Sigmoid colon (tissue), 7 donors: ENCODE results near the gene LARP1. TPM values are rescaled to one million over a fixed set of nuclear protein-coding genes. Genes with fewer than 3 reads are reported as not detected.

Source experiments
- DNase-seq: peaks from one replicate; pipeline ENCODE4 v3.0.0-alpha.2; 2019
- H3K27ac ChIP-seq, 4 donors: fragments of 200-600 bp; sonication (generic); one replicate each; pipeline ENCODE4 v1.5.1; 2016 to 2019; ENCODE audit warnings: mild to moderate bottlenecking in 1 of 4
- H3K27me3 ChIP-seq, 3 donors: fragments of 200-600 bp; sonication (generic); one replicate each; pipeline ENCODE4 v1.5.1; 2019; ENCODE audit warnings: mild to moderate bottlenecking in 1 of 3
- H3K36me3 ChIP-seq, 4 donors: fragments of 200-600 bp; sonication (generic); one replicate each; pipeline ENCODE4 v1.5.1; 2016 to 2019
- H3K4me1 ChIP-seq, 4 donors: fragments of 200-600 bp; sonication (generic); one replicate each; pipeline ENCODE4 v1.5.1; 2017 to 2019
- H3K4me3 ChIP-seq, 4 donors: fragments of 200-600 bp; sonication (generic); one replicate each; pipeline ENCODE4 v1.5.1; 2017 to 2019; ENCODE audit warnings: mild to moderate bottlenecking in 2 of 4, moderate library complexity in 1 of 4
- H3K9me3 ChIP-seq, 4 donors: fragments of 200-600 bp in 3 of 4; sonication (generic) in 3 of 4; one replicate each; pipeline versions ENCODE4 v1.5.1 to v1.6.1; 2013 to 2019
- EP300 ChIP-seq, 4 donors: sonication (generic); formaldehyde crosslinking; IDR thresholded peaks; one replicate each; pipeline ENCODE4 v1.6.1; 2017; ENCODE audit warnings: antibody characterized with exemption in 4 of 4
- POLR2A ChIP-seq, 2 donors: fragments of 450-650 bp; IDR thresholded peaks; one replicate each; pipeline ENCODE4 v1.6.1; 2016; ENCODE audit warnings: antibody characterized with exemption in 2 of 2, mild to moderate bottlenecking in 2 of 2, moderate library complexity in 2 of 2
- POLR2AphosphoS5 ChIP-seq, 4 donors: sonication (generic); formaldehyde crosslinking; IDR thresholded peaks; one replicate each; pipeline ENCODE4 v1.6.1; 2017; ENCODE audit warnings: antibody characterized with exemption in 4 of 4
- WGBS, 2 donors: extraction: QIAGEN DNeasy Blood & Tissue Kit; methylation state at CpG; one replicate each; pipeline ENCODE4 v1.1.7; 2013; 5-methylcytosine and 5-hydroxymethylcytosine counted together
- intact Hi-C: fragments of 100-400 bp; cut with DNase I; formaldehyde crosslinking; loops from one replicate; pipeline ENCODE4 v1.15.1; 2023
- polyA plus RNA-seq, 3 donors: library from polyadenylated mRNA; stranded (reverse); fragments of 200-250 nt; gene quantifications; one replicate each; pipeline ENCODE4 v1.2.3, GENCODE V29; 2013
- total RNA-seq, 4 donors: library from RNA; depleted of rRNA; stranded (reverse); fragments of >200 nt; gene quantifications; one replicate each; pipeline ENCODE4 v1.1.0, GENCODE V29; 2016
- TF ChIP-seq, protein P1 (sequence below), 4 experiments: fragments of 450-650 bp in 3 of 4; fragments of 200-600 bp in 1 of 4; IDR thresholded peaks; one replicate each; pipeline ENCODE4 v1.5.1; 2016 to 2019; ENCODE audit warnings: antibody characterized with exemption in 4 of 4, mild to moderate bottlenecking in 3 of 4, moderate library complexity in 2 of 4
- donor health status: healthy with polysubstance abuse.
- donor health status: Bipolar disorder and iron deficiency.
- donor health status: healthy.

LARP1 gene
- total and polyA plus RNA-seq, 7 donors: 10.2 to 97.8 (median 49.0) TPM

DNA sequence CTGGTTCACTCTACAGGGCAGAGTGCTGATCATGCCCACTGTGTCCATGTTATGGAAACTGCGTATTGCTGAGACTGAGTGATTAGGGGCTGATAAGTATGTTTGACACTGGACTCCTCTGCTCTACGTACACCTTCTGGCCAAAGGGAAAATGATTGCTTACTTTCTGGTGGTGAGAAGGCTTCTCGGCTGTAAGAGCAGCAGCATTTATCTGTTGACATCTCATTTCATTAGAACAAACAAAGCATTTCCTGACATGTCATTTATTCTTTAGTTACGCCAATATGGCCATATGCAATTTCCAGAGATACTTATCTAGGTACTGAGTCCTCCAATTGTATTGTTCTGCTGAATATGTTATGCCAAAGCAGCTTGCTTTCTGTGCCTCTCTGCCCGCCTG lies 89.6 kb downstream of the LARP1 start:
- peak overlapping the region in 1 of 4 donors; percentile 1 for H3K27ac ChIP-seq

DNA sequence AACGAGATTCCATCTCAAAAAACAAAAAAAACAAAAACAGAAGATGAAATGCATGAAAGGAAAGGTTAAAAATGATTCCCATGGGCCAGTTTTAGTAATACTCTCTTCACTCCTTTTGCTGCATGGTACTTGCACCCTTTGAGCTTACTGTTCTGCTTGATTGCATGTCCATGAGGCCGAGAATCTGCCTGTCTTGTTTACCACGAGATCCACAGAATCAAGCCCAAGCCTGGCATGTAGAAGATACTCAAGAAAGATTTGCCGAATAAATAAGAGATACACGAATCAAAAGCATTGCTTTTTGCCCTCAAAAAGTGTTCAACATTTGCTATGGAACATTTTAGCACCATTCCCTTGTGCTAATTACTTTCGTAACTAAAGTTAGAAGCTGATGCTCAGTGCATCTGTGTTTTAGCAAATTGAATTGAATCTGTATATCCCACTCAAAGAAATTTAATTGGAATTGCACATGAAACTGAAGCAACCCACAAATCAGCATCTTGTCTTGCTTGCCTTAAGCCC lies 94.1 kb downstream of the LARP1 start:
- WGBS, 2 donors: 77 to 83% methylated on average over 6 of the region's 6 CpGs
- Histone ChIP-seq H3K4me1 (peaks cover 0 to 65% (median 56%) of the 10 kb centered on the region in 4 donors), H3K36me3 (peaks cover 0 to 5% (median 0%) of the 10 kb centered on the region in 4 donors), H3K9me3 (no peaks in the 10 kb centered on the region), H3K27me3 (no peaks in the 10 kb centered on the region), H3K4me3 (peak overlapping the region; percentile 56 to 67 (median 60)), H3K27ac (peak overlapping the region; percentile 77 to 94 (median 84))
- DNase-seq: no peak
- intact Hi-C loops: no loop called here
- no peak for TF ChIP-seq POLR2AphosphoS5 (IDR thresholded peaks at IDR 0.05)
- TF ChIP-seq EP300 (IDR thresholded peaks at IDR 0.05): no peak
- TF ChIP-seq, protein P1, sequence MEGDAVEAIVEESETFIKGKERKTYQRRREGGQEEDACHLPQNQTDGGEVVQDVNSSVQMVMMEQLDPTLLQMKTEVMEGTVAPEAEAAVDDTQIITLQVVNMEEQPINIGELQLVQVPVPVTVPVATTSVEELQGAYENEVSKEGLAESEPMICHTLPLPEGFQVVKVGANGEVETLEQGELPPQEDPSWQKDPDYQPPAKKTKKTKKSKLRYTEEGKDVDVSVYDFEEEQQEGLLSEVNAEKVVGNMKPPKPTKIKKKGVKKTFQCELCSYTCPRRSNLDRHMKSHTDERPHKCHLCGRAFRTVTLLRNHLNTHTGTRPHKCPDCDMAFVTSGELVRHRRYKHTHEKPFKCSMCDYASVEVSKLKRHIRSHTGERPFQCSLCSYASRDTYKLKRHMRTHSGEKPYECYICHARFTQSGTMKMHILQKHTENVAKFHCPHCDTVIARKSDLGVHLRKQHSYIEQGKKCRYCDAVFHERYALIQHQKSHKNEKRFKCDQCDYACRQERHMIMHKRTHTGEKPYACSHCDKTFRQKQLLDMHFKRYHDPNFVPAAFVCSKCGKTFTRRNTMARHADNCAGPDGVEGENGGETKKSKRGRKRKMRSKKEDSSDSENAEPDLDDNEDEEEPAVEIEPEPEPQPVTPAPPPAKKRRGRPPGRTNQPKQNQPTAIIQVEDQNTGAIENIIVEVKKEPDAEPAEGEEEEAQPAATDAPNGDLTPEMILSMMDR (IDR thresholded peaks at IDR 0.05): no peak
- no peak for TF ChIP-seq POLR2A (IDR thresholded peaks at IDR 0.05)

More for the DNA sequence above, 89.6 kb downstream of the LARP1 start:
- DNase-seq: no peak
- H3K9me3 ChIP-seq: no peaks in the 10 kb centered on the region
- no peaks in the 10 kb centered on the region for H3K27me3 ChIP-seq
- peaks cover 0 to 5% (median 0%) of the 10 kb centered on the region in 4 donors for H3K36me3 ChIP-seq
- H3K4me1 ChIP-seq: peaks cover 0 to 63% (median 63%) of the 10 kb centered on the region in 4 donors
- TF ChIP-seq POLR2A (IDR thresholded peaks at IDR 0.05): no peak
- TF ChIP-seq POLR2AphosphoS5 (IDR thresholded peaks at IDR 0.05): no peak
- TF ChIP-seq EP300 (IDR thresholded peaks at IDR 0.05): no peak
- TF ChIP-seq, protein P1 (IDR thresholded peaks at IDR 0.05): no peak
- intact Hi-C loops: no loop called here
- WGBS, 2 donors: 85 to 86% methylated on average over 5 of the region's 5 CpGs
- H3K4me3 ChIP-seq: no peak overlapping the region

DNA sequence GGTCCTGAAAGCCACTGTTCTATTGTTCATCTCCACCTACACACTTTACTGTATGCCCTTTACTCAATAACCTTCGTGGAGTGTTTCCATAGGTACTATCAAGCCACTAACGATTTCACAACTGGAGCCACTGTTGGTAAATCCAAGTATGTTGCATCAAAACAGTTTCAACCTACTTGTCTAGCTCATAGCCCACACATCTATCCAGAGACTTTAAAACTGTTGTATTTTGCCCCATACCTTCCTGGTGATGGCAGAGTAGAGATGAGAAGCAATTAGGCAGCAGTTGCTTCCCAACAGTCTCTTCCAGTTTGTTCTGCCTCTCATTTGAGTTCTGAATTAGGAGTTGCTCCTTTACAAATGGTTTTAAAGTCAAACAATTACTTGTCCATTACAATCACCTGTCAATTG lies 94.6 kb downstream of the LARP1 start:
- Histone ChIP-seq H3K9me3 (no peaks in the 10 kb centered on the region), H3K36me3 (peaks cover 0 to 5% (median 0%) of the 10 kb centered on the region in 4 donors), H3K4me1 (peaks cover 0 to 61% (median 52%) of the 10 kb centered on the region in 4 donors), H3K27me3 (no peaks in the 10 kb centered on the region), H3K4me3 (peak overlapping the region; percentile 56 to 67 (median 60)), H3K27ac (peak overlapping the region; percentile 77 to 94 (median 84))
- intact Hi-C loops: loop anchor here (10.0 kb wide), 1 partner anchor 405 kb away; the partner anchor contains the start of gene SAP30L
- TF ChIP-seq POLR2A (IDR thresholded peaks at IDR 0.05): no peak
- TF ChIP-seq EP300 (IDR thresholded peaks at IDR 0.05): no peak
- TF ChIP-seq, protein P1 (IDR thresholded peaks at IDR 0.05): no peak
- TF ChIP-seq POLR2AphosphoS5 (IDR thresholded peaks at IDR 0.05): no peak
- 42 to 45% methylated on average over 2 of the region's 2 CpGs for WGBS, 2 donors
- DNase-seq: no peak

DNA sequence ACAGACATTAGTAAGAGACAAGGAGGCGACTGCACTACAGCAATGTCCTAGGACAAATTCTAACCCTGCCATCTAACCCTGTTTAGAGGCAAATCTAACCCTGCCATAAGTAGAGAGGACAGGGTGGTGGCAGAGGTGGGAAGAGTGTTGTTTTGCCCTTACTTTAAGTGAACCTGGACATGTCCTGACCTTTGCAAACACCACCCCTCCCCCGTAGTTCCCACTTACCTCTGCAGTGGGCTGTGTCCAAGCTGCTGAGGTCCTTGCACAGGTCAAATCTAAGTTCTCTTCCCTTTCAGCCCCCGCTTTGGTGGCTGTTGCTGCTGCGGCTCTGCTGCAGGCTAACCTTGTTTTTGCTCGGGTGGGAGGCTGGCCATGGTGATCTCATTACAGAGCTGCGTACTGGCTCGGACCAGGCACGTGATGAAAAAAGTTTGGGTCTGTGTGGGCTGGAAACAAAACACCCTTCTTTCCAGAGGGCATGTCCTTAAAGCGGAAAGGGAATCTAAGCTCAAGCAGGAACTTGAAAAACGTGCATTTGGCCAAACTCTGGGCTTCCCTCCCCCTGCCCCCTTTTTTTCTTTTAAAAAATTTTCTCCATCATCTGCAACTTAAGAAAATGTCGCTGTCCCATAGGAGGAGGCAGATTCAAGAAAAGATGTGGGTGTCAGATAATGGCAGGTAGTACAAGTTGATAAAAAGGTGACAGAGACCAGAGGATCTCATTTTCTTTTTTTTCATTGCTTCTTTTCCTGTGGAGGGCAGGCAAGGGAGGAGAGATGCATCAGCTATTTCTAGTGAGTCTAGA lies 95.3 kb downstream of the LARP1 start, which contains the start of gene FAXDC2:
Gene FAXDC2, minus strand, starts transcription at position 349 of the 808 bp plus-strand sequence. CDS start 12,425 bp downstream, outside the sequence.
- peak; percentile 93 for DNase-seq
- H3K27me3 ChIP-seq: no peaks in the 10 kb centered on the region
- intact Hi-C loops: loop anchor here (10.0 kb wide), 1 partner anchor 406 kb away; the partner anchor contains the start of gene SAP30L
- peaks cover 0 to 54% (median 45%) of the 10 kb centered on the region in 4 donors for H3K4me1 ChIP-seq
- TF ChIP-seq, protein P1 (IDR thresholded peaks at IDR 0.05): no peak
- TF ChIP-seq POLR2AphosphoS5 (IDR thresholded peaks at IDR 0.05): peak; percentile 66 to 92 (median 87)
- TF ChIP-seq POLR2A (IDR thresholded peaks at IDR 0.05): peak; percentile 36 to 56
- no peaks in the 10 kb centered on the region for H3K36me3 ChIP-seq
- peak within 1 kb of the TSS; percentile 77 to 94 (median 84) for H3K27ac ChIP-seq
- H3K9me3 ChIP-seq: no peaks in the 10 kb centered on the region
- 29 to 79% methylated on average over 11 of the region's 11 CpGs for WGBS, 2 donors
- H3K4me3 ChIP-seq: peak within 1 kb of the TSS; percentile 56 to 67 (median 60)
